ENCODE measurements around the gene CDC42BPA.

Gene CDC42BPA

DNA sequence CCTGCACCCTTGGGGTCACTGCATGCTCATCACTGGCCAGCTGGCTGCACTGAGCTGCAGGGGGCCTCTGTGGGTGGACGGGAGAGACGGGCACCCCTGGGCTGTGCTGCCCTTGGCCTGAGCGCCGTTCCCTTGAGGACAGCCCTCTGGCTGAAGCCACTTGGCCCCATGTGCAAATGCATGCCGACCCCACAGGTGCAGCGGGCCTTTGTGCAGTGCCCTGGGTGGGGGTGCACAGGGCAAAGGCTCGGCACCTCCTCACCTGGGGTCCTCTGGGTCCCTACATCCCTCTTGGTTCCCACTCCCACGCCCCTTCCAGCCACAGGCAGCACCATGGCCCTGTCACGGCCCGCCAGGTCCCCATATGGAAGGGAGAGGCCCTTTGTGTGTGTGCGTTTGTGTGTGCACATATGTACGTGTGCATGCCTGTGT lies 336.9 kb downstream of the CDC42BPA start:
- DNase-seq (ENCODE audit: low read depth, low spot score): no peak

DNA sequence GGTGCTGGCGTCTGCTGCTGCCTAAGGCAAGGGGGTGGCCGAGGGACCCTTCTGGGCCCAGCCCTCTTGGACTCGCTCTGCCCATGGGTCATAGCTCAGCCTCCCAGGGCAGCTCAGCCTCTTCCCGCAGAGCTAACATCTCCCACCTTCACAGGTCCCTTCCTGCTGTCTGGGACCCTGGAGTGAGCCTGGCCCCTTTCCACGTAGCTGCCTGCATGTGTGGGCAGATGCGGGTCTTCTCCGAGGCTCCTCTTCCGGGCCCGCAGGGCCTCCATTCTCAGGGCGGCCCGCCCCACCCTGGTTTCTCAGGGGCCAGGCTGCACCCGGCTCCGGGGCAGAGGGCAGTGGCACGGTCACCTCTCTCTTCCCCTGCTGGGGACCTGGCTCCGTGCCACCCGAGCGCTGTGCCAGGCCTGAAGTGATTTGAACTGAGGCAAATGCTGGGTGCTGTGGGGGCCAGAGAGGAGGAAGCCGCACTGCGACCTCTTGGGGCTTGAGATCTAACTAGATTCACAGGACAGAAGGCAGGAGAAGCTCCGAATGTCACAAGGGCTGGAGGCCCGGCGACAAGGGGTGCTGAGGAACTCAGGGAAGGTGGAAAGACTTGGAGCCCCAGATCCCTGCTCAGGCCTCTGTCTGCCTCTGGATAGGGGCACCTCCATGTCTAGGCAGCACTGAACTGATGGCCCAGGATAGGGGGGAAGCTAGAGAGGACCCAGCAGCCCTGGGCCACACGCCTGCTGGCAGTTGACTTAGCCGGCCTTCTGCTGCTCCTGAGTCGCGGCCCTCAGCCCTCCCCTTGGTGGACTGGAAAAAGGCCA lies 337.5 kb downstream of the CDC42BPA start:
- no peak for DNase-seq (ENCODE audit: low read depth, low spot score)

DNA sequence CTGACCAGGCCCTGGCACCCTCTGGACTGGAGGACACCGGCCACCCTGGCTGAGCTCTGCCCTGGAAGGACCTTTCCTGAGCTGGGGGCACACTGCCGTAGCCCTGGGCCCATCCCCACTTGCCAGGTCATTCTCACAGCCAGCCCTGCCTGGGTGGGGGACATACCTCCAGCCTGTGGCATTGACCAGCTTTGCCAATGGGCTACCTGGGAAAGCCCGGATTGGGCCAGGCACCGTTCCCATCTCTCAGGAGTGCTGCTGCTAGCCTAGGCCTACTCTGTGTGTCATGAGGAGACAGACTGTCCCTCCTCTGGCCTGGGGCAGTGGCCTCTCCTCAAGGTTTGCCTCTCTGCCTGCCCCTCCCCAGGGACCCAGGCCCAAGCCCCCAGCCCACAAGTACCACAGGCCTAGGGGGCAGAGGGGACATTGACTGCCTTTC lies 338.2 kb downstream of the CDC42BPA start:
- DNase-seq (ENCODE audit: low read depth, low spot score): no peak

DNA sequence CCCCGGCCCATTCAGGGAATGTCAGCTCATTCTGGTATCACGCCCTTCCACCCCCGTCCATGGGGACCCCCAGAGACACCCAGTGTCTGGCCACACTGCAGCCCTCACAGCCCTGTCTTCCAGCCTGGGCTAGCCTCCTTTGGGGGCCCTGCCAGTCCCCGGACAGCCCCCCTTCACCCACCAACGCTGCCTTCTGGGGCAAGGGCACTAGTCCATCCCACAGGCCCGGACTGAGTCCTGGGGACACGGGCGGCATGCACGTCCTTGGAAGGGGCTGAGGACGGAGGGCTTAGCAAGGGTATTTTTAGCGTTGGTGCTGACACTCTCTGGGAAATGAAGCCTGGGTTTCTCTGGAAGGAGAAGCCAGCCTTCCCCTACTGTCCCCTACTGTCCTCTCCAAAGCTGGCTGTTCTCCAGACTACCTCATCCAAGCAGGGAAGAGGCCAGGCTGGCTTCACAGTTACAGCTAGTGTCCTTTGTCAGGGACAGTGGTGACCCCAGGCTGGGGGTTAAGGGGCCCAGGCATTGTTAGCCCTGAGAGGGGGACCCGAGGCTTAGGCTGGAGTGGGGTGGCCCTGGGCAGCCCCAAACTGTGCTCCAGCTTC lies 338.7 kb downstream of the CDC42BPA start:
- DNase-seq (ENCODE audit: low read depth, low spot score): no peak

DNA sequence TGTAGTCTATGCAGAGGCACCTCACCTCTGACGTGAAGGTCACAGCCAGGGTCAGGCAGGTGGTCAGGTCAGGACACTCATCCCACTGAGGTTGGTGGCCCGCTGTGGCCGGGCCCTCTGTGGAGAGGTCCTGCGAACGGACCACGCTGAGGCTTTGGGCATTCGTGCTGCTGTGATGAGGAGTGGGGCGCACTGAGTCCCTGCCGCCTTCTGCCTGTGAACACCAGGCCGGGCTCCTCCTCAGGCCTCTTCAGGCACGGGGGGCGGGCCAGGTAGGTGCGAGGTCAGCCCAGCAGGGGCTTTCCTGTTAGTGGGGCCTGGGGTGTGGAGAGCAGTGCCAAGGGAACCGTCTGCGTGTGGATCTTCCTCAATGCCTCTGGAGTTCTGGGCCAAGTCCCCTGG lies 339.2 kb downstream of the CDC42BPA start:
- no peak for DNase-seq (ENCODE audit: low read depth, low spot score)

DNA sequence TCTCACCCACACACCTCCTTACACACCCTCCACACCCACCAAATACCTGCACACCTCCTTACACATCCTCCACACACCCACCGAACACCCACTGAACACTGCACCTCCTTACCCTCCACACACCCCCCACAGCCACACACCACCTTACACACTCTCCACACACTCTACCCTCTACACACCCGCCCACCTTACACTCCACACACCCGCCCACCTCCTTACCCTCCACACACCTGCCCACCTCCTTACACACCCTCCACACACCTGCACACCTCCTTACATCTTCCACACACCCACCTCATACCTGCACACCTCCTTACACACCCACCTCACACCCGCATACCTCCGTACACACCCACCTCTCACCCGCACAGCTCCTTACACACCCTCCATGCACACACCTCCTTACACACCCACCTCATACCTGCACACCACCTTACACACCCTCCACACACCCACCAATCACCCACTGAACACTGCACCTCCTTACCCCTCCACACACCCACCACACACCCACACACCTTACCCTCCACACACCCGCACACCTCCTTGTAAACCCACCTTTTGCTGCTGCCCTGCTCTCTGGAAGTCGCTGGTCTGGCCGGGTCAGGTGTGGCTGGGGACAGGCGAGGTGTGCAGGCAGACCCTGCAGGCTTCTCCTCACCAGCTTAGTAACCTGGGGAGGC lies 339.7 kb downstream of the CDC42BPA start:
- no peak for DNase-seq (ENCODE audit: low read depth, low spot score)

DNA sequence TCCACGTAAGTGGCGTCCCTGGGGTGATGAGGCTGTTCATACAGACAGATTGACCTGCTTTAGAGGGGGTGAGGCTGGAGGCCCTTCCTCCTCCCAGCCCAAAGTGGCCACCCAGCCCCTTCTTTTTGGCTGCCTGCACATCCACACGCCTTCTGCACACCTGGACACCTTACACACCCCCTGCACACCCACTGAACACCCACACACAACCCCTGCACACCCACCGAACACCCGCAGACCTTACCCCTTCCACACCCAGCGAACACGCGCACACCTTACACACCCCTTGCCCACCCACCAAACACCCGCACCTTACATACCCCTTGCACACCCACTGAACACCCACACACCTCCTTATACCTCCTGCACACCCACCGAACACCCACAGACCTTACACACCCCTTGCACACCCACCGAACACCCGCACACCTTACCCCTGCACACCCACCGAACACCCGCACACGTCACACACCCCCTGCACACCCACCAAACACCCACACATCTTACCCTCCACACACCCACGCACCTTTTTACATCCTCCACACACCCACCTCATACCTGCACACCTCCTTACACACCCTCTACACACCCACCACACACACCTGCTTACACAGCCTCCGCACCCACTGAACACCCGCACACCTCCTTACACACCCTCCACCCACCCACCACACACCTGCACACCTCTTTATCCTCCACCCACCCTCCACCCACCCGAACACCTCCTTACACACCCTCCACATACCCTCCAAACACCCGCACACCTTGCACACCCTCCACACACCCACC lies 340.5 kb downstream of the CDC42BPA start:
- no peak for DNase-seq (ENCODE audit: low read depth, low spot score)

DNA sequence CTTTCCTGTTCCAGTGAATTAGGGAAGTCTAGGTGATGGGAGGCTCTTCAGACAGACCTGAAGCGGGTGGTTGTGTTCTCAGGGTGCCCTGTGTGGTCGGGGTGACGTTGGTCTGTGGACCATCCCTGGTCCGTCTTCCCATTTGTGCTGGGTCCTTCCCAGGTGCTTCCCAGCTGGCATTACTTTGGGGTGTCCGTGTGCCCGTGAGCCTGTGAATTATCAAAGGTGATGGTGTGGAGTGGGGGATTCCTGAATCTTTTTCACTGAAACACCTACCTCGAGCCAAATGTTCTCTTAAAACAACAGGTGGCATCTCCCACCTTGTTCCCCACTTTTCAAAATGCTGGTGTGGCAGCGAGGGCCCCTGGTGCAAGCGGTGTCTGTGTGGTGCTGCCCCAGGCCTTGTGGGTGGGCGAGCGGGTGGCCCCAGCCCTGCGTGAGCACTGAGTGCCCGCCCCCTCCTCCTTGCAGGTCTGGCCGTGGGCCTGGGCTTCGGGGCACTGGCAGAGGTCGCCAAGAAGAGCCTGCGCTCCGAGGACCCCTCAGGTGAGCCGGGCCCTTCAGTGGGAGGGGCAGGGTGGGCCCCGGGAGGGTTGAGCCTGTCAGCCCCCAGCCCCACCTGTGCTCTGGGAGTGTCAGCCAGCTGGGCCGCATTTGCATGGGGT lies 341.2 kb downstream of the CDC42BPA start:
- DNase-seq (ENCODE audit: low read depth, low spot score): no peak

DNA sequence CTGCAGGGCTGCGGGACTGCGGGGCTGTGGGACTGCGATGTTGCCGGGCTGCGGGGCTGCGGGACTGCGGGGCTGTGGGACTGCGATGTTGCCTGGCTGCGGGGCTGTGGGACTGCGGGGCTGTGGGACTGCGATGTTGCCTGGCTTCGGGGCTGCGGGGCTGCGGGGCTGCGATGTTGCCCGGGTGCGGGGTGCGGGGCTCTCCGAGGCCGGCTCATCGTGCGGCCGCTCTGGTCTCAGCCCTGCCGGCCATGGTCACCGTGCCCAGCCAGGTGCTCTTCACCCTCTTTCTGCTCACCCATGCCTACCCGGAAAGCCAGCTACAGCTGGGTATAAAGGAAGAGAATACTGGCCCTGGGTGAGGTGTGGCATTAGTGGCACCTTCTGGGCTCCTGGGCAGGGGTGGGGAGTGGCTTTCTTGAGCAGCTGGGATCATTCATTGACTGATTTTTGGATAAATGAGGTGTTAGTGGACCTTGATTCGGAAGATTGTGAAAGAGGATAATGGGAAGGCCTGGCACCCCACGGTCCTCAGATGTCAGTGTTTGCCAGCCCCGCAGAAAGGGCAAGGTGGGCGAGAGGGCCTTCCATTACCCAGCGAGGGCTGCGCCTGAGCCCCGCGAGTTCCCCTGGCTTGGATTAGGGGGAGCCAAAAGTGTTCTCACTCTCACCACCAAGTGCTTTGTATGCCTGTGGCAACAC lies 341.9 kb downstream of the CDC42BPA start:
- no peak for DNase-seq (ENCODE audit: low read depth, low spot score)

DNA sequence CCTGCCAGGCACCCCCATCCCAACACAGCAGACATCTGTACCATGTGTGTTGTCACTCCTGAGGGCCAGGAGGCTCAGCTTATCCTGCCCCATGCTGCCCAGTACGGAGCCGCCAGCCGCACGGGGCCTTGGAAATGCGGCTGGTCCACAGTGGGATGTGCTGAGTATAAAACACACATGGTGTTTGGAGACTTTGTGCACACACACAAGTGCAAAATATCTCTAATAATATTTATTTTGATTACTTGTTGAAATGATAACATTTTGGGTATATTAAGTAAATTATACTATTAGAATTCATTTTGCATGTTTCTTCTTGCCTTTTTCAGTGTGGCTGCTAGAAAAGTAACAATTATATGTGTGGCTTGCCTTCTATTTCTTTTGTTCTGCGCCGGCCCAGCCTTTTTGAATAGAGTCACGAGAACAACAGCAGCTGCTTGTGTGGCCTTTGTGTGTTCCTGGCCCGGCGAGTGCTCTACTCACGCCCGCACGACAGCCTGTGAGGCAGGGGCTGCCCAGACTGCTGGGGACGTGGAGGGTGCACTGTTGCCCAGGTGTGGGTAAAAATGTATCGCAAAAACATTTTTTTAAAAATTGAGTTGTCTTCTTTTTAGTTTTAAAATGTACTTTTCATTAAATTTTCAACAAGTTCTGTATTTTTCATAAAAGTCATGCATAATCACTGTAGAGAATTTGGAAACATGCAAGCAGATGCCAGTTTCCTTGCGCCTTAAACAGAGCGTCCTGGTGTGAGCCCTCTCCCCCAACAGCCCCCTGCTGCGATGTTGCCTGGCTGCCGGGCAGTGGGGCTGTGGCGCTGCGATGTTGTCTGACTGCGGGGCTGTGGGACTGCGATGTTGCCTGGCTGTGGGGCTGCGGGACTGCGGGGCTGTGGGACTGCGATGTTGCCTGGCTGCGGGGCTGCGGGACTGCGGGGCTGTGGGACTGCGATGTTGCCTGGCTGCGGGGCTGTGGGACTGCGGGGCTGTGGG lies 342.7 kb downstream of the CDC42BPA start:
- DNase-seq (ENCODE audit: low read depth, low spot score): peak; percentile 57

DNA sequence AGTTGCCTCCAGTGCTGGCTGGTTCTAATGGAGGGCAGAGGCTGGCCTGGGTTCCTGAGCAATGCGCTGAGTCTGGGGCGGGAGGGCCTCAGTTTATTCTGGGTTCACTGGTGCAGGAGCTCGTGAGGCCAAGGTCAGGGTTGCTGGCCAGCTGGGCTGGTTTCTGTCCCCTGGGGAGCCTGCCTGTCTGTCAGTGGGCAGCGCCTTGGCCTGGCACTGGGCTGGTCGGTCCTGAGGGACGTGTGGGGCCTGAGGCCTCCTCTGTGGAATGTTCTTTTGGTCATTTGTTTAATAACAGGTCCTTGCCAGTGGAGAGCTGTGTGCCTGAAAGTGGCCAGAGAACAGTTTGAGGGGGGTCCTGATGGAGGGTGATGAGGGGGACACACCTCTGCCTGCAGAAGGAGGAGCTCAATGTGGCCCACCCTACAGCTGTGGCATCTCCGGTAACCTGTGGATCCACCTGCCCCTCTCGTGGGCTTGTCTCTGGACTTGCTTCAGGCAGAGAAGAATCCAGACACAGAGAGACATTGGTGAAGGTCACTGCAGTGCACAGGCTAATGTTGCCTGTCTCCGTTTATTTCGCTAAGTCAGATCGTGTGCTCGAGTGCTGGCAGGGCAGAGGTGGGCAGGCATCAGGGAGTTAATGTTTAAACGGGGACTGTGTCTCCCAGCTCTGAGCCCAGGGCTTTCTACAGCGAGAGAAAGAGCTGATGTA lies 343.6 kb downstream of the CDC42BPA start:
- no peak for DNase-seq (ENCODE audit: low read depth, low spot score)

DNA sequence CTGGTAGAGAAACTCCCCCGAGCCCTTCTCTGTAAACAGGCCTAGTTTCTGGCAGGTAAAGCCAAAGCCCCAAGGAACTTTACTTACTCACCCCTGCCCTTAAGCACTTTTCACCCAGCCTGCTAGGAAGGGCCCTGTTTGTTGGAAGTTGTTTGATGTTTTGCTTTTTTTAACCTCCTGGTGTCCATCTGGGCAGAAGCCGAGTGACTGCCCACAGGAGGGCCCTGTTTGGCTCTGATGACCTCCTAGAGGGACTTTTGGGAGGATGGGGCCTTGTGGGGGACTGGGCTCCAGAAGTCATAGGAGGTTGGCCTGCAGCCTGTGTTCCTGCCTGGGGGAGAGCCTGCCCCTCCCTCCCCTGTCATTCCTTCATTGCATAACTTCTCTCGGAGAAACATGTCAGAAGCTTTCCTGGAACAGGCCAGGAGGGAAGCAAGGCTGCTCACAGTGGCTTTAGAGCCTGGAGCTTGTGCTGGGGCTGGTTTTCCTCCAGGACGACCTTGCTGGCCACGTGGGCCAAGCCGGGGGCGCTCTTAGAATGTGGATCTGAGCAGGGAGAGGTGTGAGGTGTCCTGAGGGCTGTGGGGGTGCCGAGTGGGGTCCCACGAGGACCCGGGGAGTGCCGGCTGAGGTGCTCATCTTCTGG lies 344.3 kb downstream of the CDC42BPA start:
- peak; percentile 32 for DNase-seq (ENCODE audit: low read depth, low spot score)

DNA sequence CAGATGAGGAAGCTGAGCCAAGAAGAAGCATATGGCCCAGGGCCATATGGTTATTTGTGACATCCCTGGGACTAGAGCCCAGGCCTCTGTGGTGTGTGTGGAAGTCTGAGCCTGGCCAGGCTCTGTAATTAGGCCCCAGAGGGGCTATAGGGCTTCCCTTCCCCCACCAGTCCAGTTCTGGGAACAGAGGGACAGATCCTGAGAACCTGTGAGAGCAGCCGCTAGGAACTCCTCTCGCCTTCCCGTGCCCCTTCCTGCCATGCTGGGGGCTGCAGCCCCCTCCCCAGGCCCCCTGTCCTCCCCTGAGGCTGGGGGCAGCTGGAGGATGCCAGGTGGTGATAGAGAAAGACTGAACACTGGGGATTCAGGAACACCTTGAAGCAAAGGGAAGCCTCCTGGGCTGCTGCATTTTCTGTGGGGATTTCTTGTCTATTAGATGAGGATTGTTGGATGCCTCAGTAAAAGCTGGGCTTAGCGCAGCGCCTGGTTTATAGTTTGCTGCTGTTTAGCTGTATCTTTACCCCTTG lies 344.9 kb downstream of the CDC42BPA start:
- DNase-seq (ENCODE audit: low read depth, low spot score): no peak

DNA sequence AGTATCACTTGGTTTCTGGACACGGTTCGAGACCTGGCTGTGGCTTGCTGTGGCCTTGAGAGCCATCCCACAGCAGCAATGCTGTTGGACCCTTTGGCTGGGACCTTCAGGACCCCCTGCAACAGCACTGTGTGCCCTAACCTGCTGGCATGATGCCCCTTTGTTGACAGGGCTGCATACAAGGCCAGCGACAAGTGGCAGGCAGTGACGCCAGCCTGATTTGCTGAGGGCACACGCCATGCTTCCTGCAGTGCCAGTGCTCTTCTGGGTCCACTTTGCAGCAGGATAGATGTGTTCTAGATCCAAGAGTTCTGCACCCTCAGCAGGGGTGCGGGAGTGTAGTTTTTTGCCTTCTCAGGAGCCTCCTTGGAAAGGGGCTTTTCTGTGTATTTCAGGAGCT lies 345.4 kb downstream of the CDC42BPA start:
- no peak for DNase-seq (ENCODE audit: low read depth, low spot score)

DNA sequence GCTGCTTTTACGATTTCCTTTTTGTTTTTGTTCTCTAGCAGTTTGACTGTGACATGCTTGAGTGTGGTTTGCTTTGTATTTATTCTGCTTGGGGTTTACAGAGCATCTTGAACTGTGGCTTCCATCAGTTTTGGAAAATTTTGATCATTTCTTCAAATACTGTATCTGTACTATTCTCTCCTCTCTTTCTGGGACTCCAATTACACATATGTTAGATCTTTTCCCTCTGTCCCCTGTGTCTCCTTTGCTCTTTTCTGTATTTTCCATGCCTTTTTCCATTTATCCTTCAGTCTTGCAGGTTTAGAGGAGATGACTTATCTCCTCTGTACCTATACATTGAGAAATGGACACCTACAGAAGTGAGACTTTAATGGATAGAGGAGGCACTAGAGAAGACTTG lies 346.5 kb downstream of the CDC42BPA start:
- DNase-seq (ENCODE audit: low read depth, low spot score): no peak

DNA sequence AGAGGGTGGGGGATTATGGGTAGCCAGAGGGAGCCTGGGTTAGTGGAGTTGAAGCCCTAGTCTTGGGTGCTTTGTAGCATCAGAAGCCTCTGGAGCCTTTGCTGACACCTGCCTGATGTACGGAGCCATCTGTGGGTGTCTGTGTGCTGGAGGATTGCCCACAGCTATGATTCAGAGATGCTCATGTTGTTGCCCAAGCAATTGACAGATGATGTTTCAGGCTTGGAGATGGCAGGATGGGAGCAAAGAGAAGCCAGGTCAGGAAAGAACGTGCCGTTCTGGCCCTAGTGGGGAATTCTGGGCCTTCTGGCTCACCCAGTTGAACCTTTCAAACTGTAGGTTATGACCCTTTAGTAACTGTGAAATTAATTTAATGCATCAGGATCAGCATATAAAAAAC lies 350.6 kb downstream of the CDC42BPA start:
- DNase-seq (ENCODE audit: low read depth, low spot score): no peak

DNA sequence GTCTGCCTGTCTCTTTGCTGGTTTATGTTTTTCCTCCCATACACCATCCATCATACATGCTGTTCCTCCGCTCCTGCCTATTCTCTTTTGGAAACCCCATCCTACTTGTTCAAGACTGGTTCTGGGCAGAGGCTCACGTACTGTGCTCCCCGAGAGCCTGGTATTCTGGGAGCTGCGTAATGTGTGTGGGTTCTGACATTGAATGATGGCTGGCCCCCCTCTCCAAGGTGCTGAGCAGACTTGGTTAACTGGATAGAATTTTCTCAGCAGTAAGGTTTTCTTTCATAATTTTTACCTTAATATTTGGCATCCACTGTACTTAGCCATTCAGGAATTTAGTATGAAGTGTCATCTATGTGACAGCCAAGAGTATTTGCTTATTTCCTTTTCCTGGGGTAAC lies 351.6 kb downstream of the CDC42BPA start:
- DNase-seq (ENCODE audit: low read depth, low spot score): no peak
